GM19328 (cell line): Measurements from ENCODE around the gene NMRAL1.

Experiments used
- ATAC-seq: cut with Tn5 transposase; IDR thresholded peaks from one replicate; pipeline ENCODE4 v1.9.1; 2021; ENCODE audit warnings: mild to moderate bottlenecking, moderate library complexity; ENCODE audit not compliant: unreplicated experiment

NMRAL1 gene

DNA sequence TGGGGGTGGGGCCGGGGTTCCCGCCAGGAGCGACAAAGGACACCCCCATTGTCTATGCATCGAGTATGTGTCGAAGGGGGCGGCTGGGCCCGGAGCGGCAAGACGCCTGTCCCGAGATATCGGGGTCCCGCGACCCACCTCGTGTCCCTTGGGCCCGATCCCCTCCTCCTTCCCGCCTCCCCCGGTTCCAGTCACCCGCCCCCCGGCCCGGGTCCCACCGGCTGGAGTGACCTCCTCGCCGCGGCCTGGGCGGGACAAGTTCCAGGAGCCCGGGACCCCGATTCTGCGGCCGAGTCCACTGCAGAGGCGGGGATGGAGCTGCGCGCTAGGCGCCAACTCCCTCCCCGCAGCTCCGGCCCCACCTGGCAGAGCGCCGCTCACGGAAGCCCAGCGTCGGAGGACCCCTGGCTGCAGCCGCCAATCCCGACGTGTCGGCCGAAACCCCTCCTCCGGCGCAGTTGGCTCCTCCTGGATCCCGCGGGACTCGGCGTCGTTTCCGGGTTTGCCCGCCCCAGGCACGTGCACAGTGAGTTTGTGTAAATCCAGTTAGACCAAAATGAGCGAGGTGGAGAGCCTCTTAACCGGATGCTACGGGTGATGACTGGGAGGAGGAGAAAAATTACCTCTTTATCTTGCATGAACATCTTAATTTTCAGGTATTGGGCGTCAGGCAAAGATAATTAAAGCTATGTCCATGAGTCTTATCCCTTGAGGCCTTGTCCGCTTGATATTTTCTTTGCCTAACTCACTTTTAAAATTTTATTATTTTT lies at the start of gene NMRAL1:
TSS of gene NMRAL1 (minus strand) at position 434 of the 770 bp plus-strand sequence. CDS start 493 bp downstream, outside the sequence.
- ATAC-seq: no peak

DNA sequence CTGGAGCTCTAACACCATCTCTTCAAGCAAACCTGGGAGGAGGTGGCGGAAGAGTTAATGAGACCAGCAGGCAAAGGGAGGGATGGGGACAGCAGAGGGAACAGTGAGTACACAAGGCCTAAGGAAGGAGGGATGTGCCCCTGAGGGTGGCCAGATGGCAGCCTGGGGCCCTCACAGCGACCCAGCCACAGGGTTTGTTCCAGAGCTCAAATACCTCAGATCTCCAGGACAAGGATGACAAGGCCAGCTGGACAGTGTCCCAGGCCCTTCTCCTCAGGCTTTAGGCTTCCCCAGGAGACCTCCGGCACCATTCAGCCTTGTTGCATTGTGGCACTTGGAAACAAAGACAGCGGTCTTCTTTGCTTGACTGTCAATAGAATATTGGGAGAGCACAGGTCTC lies 49.3 kb upstream of the NMRAL1 start:
- ATAC-seq: no peak

DNA sequence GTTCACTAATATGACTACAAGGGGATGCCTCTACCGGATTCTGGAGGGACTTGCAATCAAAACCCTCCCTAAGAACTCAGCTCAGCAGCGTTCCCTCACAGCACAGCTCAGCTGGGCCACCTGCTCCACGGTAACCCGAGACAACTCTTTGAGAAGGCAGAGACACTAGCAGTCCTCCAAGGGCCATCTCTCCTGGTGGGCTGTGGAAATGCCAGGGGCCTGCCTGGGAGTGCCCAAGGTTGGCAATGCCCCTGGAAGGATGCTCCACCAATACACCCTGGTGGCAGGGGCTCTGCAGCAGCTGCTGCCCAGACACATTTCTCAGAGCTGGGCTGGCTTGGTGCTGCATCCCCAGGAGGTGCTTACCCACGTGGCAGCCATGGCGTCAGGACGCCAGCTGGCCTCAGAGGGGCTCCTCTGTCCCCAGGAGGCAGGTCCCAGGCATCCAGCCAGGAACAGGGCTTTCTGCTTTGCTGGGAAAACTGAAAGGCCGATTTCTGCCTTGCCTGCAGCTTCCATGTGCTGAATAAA lies 47.7 kb upstream of the NMRAL1 start:
- ATAC-seq: no peak

DNA sequence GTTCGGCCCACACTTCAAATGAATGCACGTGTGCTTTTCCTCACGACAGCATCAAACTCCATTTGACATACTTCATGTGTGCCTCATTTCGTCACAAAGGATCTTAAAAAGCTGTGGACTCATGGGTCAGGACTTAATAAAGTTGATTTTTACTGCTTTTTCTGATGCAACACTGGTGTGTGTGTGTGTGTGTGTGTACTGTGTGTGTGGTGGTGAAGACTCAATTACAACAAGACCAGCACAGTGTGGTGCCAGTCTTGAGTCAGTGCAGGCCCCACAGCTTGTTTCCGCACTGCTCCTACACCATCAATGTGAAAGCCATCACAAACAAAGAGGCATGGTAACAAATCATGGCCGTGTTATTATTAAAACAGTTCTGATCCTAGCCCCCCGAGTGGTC lies 46.5 kb upstream of the NMRAL1 start:
- ATAC-seq: no peak

DNA sequence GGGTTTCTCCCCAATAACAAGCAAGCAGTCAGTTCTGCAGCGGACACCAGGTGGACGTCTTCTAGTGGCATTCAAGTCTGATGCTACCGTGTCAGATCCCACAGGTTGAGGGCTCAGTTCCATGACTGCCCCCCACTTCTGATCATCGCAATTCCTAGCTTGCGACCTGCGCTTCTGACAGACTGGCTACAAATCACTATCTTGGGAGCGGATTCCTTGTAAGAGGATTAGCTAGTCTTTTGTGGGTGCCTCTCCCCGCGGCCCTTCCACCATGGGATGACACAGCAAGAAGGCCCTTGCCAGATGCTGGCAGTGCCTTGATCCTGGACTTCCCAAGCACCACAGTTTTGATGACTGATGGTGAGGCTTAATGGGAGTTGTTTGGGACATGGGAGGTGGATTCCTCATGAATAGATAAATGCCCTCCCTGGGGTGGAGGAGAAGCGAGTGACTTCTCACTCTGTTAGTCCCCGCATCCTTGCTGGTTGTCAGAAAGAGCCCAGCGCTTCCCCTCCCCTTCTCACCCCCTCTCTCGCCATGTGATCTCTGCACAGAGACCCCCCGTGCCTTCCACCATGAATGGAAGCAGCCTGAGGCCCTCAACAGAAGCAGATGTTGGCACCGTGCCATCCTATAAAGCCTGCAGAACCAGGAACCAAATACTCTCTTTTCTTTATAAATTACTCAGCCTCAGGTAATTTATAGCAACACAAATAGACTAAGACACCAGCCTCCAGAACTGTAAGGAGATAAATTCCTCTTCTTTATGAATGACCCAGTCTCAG lies 45.0 kb upstream of the NMRAL1 start:
- no peak for ATAC-seq

DNA sequence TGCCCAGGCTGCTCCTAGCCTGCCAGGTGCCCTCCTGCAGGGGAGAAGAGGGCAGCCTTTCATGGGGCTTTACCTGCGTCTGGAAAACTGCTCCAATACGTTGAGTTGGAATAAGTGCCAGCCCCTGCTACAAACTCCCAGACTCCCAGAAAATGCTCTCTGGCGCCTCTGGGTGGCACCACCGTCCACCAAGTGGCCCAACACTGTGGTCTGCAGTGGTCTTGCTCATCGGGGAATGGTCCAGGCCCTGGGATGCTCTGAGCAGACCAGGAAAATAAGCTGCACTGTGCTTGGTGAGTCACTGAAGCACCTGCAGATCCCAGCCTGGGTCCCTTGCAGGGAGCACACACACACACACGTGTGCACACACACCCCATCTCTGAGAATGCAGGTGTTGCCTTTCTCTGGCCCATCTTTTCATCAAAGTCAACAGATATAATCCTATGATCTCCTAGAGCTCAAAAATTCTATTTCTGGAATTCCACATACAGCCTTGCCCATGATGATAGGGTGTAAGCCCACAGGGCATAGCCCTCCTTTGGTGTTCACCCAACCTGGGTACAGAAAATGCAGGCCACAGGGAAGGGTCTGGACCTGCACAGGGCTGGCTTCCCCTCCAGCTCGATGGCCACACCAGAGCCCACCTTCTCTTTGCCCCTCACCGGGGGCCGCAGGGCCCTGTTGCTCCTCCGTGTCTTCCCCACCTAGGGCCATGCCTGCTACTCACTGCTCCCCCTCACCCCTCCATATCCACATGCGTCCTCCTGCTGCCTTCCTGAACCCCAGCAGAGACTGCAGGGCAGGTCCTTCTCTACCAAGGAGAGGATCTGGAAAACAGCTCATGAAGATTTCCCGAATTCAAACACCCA lies 43.6 kb upstream of the NMRAL1 start:
- ATAC-seq: no peak

DNA sequence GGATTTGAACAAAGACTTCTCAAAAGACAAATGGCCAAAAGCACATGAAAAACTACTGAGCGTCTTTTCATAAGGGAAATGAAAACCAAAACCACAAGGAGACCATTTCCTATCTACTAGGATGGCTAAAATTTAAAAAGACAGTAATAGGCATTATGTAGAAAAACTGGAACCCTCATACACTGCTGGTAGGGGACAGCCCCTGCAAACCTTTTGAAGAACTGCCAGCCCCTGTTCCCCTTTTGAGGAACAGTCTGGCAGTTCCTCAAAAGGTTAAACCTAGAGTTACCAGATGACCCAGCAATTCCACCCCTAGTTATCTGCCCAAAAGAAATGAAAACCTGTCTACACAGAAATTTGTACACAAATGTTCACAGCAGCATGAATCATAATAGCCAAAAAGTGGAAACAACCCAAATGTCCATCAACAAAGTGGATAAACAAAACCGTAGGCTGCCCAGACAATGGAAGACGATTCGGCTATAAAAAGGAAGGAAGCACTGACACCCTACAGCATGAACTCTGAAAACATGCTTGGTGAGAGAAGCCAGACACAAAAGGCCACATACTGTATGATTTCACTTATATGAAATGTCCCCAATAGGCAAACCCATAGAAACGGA lies 41.3 kb upstream of the NMRAL1 start:
- ATAC-seq: no peak

DNA sequence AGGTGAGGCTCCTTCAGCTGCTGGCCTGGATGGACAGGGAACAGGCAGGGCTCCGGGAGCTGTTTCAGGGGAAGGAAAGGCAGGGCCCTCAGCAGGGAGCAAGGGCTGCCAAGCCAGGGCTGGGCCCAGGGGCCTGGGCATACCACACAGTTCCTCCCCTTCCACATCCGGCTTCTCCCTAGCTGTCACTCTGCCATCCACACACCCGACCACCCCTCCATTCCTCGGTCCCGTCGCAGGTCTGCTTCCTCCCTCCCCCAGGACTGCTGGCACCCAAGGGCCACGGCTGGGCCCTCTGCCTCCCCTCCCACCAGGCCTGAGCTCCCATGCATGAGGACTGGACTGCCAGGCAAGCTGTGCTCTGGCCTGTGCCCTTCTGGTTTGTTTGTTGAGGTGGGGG lies 40.2 kb upstream of the NMRAL1 start:
- no peak for ATAC-seq

DNA sequence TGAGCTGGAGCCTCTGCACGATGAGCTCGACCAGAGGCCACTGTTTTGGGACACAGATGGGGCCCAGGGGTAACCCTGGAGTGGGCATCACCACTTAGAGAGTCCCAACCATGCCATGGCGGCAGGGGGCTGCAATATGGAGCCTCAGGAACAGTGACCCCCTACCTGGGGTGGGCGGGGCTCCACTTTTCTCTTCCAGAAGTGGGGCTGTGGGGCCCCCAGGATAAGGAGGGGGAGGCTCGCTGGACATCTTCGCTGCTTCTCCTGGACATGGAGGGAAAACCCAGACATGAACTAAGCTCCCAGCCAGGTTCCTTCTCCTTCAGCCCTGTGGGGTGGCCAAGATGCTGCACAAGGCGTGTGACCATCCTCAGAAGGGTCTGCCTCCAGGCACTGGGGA lies 39.5 kb upstream of the NMRAL1 start:
- ATAC-seq: no peak

DNA sequence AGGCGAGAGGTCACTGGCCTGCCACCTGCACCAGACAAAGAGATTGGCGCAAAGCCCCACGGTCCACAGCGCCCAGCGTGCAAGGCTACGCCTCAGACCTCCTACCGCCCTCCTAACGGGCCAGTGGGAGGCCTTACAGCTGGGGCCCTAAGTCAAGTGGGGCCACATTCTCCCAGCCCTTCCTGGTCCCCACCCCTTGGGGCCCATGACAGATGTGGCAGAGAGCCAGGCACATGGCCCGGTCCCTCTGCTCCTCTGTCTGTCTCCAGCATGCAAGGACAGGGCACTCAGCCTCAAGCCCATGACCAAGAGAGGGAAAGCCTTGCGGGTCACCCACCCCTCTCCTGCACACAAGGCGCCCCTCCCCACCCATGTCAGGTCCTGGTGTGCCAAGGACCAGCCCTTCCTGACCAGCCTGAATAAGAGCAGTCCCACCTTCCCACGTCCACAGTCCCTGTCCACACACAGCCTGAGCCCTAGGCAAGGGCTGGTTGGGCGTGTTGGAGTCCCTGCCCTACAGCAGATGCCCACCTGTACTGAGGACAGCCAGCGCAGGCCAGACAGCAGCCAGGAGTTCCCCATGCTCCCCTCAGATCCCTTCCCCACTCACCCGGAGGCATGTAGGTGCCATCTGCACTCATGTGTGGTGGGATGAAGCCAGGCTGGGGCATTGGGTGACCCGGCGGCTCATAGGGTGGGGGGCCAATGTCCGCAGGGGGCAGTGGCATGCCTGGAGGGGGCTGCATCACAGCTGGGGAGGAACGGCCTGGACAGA lies 38.8 kb upstream of the NMRAL1 start:
- no peak for ATAC-seq

DNA sequence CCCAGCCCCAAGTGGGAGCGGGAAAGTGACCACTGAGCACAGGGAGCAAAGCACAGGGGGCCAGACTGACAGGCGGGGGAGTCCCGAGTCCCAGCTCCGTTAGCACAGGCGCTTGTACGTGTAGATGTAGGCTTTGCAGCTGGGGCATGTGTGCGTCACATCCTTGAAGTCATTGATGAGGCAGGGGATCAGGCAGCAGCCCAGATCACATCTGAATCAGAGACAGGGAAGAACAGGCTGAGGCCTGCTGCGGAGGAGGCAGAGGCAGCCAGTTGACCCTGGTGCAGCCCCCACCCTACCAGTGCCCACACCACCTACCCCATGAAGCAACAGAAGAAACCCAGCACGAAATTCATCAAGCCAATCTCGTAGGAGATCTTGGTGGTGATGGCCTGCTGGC lies 38.0 kb upstream of the NMRAL1 start:
- ATAC-seq: no peak

DNA sequence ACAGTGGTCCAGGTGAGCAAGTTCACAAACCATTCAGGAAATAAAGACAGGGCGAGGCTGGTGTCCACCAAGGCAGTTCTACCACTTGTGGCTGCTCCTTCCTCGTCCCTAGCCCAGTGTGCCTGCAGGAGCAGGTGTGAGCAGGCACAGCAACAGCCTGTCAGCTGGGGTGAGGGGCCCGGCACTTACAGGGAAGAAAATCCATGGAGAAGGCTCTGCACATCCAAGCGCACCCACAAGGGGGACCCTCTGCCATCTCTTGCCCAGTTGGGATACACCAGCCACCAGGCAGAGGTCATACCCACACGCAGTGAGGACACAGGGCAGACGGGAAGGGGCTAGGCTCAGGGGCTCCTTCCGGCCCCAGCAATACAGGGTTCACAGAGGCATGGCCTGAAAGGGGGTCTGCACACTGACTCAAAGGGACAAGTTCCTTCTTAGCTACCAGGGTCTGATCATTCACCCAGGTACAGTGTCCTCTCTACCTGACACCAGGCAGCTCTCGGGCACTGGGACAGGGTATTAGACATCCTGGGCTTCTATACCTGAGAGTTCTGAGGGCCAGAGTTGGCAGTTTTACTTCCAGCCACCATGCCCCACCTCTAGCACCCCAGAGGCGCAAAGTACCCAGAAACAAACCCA lies 37.1 kb upstream of the NMRAL1 start:
- no peak for ATAC-seq

DNA sequence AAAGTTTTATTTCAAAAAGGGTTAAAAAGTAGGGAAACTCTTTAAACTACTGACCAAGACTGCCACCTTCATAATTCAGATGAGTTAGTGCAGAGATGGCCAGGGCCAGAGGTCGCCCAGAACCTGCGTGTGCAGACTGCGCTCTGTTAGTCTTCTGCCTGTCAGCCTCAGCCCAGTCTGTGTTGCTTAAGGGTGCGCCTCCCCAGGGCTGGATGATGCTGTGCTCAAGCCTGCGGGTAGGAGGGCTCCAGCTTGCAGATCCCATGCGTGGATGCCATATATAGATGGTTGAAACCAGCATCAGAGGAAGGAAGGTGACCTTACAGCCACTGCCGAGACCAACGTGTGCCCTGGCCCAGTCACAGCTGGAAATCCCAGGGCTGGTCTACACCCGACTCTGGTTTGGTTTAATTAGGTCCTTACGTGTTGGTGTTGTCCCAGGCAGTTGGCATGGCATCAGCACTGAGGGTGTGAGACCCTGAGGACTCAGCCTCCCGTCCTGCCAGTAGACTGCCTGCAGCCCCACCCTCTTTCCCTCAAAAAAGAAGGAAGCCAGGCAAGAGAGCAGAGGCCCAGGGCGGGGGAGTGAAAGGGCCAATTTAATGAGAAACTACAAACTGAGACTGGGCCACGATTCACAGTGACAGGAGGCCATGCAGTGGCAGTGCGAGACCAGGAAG lies 36.5 kb upstream of the NMRAL1 start:
- ATAC-seq: no peak

DNA sequence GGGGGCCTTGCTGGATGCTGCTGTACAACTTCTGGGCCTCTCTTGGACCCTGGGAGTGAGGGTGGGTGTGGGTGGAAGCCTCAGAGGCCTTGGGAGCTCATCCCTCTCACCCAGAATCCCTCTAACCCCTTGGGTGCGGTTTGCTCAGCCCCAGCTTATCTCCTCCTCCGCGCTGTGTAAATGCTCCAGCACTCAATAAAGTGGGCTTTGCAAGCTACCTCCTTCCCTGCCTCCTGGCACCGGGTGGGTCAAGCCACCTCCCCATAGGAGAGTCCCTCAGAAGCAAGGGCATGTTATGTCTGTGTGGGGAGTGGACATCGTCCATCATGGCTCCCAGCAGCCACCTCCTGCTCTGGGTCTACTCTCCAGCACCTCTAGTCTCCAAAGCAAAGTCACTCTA lies 35.7 kb upstream of the NMRAL1 start:
- no peak for ATAC-seq

DNA sequence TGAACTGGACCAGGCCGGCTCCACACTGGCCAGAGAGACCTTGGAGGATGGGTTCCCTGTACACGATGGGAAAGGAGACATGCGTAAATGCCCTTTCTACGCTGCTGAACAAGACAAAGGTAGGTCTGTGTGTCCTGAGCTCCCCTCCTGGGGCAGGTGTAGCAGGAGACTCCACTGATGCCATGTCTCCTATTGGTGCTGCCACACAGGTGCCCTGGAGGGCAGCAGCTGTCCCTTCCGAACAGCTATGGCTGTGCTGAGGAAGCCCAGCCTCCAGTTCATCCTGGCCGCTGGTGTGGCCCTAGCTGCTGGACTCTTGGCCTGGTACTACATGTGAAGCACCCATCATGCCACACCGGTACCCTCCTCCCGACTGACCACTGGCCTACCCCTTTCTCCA lies 35.0 kb upstream of the NMRAL1 start:
- ATAC-seq: no peak

DNA sequence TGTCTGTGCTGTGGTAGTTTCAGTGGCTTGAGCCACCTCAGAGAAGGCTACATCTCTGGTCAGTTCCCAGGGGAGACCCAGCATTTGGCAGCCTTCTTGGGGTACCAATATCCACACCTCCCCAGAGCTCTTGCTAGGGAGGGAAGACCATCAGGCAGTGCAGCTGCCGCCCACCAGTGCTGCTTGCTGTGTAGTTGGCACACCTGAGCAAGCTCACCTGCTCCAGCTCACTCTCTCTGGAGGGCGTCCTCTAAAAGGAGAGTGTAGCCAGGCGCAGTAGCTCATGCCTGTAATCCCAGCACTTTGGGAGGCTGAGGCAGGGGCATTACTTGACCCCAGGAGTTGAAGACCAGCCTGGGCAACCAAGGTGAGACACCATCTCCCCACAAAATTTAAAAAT lies 34.4 kb upstream of the NMRAL1 start:
- ATAC-seq: no peak

DNA sequence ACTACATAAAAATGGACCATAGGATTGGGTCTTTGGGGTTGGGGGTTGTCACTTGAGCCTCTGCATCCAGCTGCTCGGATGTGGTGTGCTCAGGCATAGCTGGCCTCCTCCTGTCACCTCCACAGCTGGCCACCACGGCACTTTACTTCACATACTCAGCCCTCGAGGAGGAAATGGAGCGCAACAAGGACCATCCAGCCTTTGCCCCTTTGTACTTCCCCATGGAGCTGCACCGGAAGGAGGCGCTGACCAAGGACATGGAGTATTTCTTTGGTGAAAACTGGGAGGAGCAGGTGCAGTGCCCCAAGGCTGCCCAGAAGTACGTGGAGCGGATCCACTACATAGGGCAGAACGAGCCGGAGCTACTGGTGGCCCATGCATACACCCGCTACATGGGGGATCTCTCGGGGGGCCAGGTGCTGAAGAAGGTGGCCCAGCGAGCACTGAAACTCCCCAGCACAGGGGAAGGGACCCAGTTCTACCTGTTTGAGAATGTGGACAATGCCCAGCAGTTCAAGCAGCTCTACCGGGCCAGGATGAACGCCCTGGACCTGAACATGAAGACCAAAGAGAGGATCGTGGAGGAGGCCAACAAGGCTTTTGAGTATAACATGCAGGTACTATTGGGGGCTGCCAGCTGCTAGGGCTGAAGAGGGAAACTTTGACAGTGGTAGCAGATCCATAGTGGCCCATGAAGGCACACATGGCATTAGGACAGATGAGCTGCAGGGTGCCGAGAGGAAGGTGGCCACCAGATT lies 33.3 kb upstream of the NMRAL1 start:
- ATAC-seq: no peak

DNA sequence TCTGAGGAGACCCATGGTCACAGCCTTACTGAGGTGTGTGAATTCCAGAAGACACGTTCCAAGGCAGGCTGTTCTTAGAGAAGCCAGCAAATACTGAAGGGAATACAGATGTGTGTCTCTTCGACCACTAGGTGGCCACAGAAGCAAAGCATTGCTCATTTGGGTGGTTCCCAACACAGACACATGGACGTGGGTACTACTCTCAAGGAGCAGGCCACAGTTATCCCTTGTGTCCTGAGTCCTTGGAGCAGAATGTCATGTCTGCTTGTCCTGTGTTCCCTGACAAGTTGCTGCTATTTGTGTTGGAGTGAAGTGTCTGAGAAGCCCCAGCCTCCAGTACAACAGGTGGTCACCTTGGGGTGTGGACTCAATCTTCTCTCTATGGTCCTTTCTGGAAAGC lies 32.0 kb upstream of the NMRAL1 start:
- ATAC-seq: no peak
